ENCODE results near the gene USP31. TPM values are rescaled to one million over a fixed set of nuclear protein-coding genes. Genes with fewer than 3 reads are reported as not detected.

The USP31 gene
- total RNA-seq, 2 donors from 2014 or later: 24.0 to 31.1 TPM

- intact Hi-C loops (cut with DNase I): no loop called here
- ATAC-seq (no peak), DNase-seq (no peak)
Observed at GRCh38 chr16:23055481-23055880, 93.8 kb downstream of the USP31 start.

- ATAC-seq (no peak), DNase-seq (no peak)
- intact Hi-C loops (cut with DNase I): no loop called here
Observed at GRCh38 chr16:23052908-23053580, 96.2 kb downstream of the USP31 start.

DNA sequence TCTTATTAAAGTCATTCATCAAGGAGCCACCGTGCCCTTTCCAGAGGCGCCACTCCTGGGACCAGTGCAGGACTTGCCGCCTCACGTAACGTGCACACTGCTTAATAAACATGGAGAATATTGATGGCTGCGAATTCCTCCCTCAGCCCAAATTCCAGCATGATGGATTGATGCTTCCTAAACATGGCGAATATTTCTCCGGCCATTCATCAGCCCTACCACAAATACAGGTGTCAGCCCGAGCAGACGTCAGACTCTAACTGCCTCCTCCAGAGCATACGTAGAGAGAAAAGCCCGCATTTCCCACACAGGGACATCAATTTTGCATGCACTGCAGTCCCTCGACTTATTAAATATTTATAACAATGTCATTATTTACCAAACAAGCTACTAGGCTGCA is 97.0 kb downstream of the USP31 start:
- DNase-seq: no peak
- ATAC-seq: no peak
- intact Hi-C loops (cut with DNase I): no loop called here

DNA sequence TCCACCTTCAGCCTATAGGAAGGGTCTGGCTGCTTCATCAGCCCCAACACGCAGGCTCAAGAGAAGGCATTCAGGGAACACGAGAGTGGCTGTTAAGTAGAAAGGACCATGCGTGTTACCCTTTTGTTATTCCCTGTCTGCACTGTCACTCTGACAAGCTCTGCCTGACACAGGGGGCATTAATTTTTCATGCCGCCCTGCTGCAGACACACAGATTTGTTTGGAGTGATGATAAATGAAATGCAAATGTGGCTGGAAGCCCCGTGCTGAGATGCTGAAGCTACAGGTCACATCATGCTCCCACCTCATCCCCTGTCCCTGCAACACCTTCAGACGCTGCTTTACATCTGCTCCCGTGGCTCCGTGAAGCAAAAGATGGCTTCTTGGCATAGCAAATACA is 97.7 kb downstream of the USP31 start:
- intact Hi-C loops (cut with DNase I): no loop called here
- no peak for ATAC-seq
- no peak for DNase-seq

DNA sequence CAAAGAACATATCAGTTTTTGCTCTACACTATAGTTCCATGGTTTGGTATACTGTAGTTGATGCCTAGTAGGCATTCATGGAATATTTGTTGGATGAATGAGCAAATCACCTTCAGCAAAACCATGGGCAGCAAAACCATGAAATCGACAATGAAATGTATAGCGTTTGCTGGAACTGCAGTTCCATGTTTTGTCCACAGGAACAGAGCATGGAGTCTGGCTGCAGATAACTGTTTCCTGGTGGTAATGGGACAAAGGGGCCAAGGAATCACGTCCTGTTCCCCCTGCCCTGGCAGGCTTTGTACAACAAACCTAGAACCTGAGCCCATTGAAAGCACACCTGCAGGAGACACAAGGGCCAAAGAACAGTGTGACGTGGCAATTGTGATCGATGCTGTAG is 101.1 kb downstream of the USP31 start:
- ATAC-seq: no peak
- intact Hi-C loops (cut with DNase I): no loop called here
- no peak for DNase-seq

DNA sequence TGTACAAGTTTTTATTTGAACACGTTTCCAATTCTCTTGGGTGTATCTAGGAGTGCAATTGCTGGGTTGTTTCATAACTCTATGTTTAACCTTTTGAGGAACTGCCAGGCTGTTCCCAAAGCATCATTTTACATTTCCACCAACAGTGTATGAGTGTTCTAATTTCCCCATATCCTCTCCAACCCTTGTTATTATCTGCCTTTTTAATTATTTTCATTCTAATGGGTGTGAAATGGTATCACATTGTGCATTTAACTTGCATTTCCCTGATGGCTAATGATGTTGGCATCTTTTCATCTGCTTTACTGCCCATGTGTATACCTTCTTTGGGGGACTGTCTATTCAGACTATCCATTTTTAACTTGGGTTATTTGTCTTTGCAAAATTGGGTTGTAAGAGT is 104.2 kb downstream of the USP31 start:
- DNase-seq: no peak
- ATAC-seq: no peak
- intact Hi-C loops (cut with DNase I): no loop called here

DNA sequence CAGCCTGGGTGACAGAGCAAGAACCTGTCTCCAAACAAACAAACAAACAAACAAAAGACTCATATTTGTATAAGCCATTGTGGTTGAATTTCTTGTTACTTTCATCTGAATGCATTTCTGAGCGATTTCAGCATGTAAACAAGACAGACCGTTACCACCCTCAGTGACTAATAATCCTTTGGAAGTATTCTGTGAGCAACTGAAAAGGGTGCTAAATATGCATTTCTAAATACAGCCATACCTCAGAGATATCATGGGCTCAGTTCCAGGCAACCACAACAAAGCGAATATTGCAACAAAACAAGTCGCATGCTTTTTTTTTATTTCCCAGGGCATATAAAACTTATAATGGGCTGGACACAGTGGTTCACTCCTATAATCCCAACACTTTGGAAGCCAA is 109.0 kb downstream of the USP31 start:
- DNase-seq (no peak), ATAC-seq (no peak)
- intact Hi-C loops (cut with DNase I): no loop called here

GRCh38 chr16:23039118-23039517 is 110.1 kb downstream of the USP31 start:
- DNase-seq (no peak), ATAC-seq (no peak)
- intact Hi-C loops (cut with DNase I): no loop called here

DNA sequence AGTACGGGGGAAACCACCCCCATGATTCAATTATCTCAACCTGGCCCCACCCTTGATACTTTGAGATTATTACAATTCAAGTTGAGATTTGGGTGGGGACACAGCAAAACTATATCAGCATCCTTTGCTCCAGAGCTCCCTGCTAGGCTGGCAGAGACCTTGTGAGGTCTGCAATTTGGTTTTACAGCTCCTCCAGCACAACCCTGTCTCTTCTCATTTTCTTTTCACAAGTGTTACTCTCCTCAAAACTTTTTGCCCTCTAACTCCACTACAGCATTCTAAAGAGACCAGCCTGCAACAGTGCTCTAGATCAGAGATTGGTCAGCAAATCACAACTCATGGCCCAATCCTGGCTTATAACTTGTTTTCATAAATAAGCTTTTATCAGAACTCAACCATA is 114.0 kb downstream of the USP31 start:
- DNase-seq: no peak
- intact Hi-C loops (cut with DNase I): no loop called here
- ATAC-seq: no peak

DNA sequence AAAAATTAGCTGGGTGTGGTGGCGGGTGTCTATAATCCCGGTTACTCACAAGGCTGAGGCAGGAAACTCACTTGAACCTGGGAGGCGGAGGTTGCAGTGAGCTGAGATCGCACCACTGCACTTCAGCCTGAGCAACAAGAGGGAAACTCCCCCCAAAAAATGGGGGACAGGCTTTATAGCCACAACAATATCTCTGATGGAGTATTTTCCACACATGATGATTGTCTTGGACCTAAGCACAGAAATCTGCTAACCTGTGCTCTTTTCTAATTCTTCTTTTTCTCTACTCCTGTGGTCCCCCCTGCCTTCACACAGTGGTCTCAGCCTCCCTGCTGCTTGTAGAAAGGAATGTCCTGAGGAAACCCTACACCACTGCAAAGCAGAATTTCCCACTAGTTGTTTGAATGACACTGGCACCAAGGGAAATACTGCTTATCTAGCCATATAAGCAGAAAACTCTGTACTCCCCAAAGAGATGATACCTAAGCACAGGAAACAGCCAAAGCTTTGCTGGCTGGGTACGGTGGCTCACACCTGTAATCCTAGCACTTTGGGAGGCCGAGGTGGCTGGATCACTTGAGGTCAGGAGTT is 117.6 kb downstream of the USP31 start:
- no peak for ATAC-seq
- no peak for DNase-seq
- intact Hi-C loops (cut with DNase I): no loop called here

DNA sequence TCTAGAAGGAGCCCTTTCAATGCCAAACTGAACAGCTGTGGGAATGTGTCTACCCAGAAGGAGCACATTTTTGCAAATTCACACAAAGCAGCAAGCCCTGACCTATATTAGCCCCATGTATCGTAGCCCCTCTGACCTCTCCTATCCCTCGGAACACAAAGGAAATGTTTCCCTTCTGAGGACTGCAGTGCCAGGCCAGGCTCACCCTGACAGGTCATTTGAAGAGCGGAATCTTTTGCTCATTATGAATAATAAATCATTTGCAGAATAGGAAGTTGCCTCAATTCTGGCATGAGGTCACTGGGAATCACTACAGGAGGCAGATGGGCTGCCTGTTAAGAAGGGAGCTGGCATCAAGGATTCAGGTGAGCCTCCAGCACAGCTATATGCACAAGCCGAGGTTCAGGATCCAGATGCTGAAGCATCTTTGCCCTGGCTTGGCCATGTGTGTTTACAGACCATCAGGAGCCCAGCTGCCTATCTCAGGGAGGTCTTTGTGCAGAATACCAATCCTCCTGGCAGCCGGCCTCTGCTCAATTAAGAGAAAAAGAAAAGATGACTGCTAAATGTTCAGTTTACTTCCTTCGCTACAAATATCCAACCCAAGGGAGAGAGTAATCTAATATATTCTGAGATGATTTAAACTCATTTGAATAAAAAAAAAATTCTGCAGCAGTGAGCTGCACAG is 119.4 kb downstream of the USP31 start:
- intact Hi-C loops (cut with DNase I): no loop called here
- no peak for ATAC-seq
- DNase-seq: no peak

- intact Hi-C loops (cut with DNase I): no loop called here
- ATAC-seq: no peak
- DNase-seq: no peak
Observed at GRCh38 chr16:23027386-23027785, 121.9 kb downstream of the USP31 start.

DNA sequence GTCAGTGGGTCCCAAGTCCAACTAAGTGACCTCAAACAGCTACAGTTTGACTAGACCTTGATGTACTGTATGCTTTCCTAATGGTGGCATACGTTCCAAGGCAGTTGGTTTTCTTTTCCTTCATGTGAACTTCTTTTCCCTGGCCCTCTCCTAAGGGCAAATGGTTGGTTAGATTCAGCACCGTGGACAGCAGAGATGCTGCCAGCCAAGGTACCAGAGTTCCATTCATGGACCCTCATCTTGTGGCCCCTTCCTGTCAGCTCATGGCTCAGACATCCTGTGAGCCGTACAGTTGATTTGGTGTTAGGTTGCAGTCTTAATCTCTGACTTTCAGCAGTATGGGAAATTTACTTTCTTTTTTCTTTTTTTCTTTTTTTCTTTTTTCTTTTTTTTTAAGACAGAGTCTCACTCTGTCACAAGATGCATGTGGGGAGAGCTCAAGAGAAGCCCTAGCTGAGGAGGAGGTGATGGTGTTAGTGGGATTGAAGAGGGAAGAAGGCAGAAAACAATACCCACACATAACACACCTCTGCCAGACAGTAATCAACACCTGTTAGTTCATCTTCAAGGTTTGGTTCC is 122.4 kb downstream of the USP31 start:
- DNase-seq (no peak), ATAC-seq (no peak)
- intact Hi-C loops (cut with DNase I): no loop called here

DNA sequence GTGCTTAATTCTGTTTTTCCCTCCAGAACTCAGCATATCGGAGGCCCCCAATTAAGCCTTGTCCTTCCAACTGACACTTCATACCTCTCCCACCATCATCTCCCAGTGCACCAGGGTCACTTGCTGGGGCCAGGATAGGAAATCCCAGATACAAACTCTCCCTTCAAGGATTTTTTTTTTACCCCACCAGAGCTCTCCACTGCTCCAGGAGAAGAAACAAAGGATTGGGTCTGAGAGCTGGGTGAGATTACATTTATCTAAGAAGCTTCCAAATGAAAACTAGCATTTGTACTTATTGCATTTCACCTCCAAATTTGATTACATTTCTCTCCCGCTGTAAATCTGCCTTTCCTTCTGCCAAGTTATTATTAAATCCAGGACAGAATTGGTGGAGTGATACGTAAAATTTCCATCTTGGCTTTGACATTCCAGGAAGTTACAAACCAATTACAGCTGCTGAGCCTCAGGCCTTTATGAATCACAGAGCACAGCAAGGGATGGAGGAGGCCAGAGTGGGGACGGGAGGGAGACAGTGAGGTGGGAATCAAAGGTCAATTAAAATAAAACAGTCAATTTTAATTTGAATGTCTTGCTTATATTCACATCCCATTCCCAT is 123.5 kb downstream of the USP31 start:
- ATAC-seq (no peak), DNase-seq (no peak)
- intact Hi-C loops (cut with DNase I): no loop called here

GRCh38 chr16:23024044-23024443 is 125.2 kb downstream of the USP31 start:
- intact Hi-C loops (cut with DNase I): no loop called here
- DNase-seq (no peak), ATAC-seq (no peak)

DNA sequence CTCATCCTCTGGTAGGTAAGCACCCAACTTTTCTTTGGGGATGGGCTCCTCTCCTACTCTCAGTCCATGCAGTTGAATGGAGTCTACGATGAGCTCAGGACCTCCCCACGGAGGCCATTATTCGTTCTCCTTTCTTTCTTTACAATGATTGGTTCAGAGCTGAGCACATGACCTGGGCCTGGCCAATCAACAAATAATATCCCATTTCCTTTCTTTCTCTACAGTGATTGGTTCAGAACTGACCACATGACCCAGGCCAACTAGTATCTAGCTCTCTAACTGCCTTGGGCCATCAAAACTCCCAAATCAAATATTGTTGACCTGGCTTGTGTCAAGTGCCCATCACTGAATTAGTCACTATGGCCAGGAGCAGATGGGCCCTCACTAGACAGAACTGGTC is 129.2 kb downstream of the USP31 start:
- DNase-seq (no peak), ATAC-seq (no peak)
- intact Hi-C loops (cut with DNase I): no loop called here

DNA sequence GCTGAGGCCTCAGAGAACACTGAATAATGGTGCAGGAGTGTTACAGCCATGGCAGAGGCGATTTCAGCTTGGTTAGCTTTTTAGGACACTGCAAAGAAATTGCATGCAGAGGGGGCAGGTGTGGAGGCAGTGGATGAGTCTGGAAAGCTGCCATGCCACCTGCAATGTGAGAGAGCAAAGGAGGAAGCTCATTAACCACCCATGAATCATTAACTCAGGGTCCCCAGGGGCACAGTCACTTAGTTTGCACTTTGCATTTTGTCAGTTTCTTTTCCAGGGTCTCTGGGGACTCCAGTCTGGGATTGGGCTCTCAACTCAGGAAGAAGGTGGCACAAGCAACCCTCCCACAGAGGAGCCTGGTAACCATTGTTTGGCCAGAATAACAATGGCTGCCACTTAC is 132.9 kb downstream of the USP31 start:
- ATAC-seq (no peak), DNase-seq (no peak)
- intact Hi-C loops (cut with DNase I): no loop called here

DNA sequence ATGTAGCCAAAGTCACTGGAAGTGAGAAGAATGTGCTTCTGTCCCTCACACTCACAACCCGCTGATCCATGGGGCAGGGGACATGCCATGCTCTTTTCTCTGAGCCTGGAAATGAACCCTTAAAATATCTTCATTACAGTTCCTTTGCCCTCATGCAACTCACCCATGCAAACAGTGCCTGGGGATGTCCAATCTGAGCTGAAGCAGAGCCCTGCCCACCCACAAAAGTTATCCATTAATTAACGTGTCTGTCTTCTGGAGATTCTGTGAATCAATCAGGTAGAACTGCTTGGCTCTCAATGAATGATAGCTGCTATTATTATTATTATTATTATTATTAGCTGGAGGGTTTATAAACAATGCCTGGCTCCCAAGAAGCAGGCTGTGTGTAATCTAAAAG is 133.7 kb downstream of the USP31 start:
- intact Hi-C loops (cut with DNase I): no loop called here
- no peak for ATAC-seq
- DNase-seq: no peak

- no peak for DNase-seq
- ATAC-seq: no peak
- intact Hi-C loops (cut with DNase I): no loop called here
Observed at GRCh38 chr16:23014592-23014991, 134.7 kb downstream of the USP31 start.

Measured in left cardiac atrium (tissue), 4 donors.